B cell (primary cell): Measurements from ENCODE around the gene RTN4RL2. TPM values are rescaled to one million over a fixed set of nuclear protein-coding genes. Genes with fewer than 3 reads are reported as not detected.

Experiments
- ATAC-seq: fragments of 200-7000 bp; cut with Tn5 transposase; one replicate; pipeline ENCODE4 v1.10.0; 2021; ENCODE audit warnings: low read depth, mild to moderate bottlenecking, moderate number of reproducible peaks, moderate library complexity
- CTCF ChIA-PET: fragments of 350-600 bp; sonication (Branson Sonifier 250); formaldehyde crosslinking; loops from one replicate; lab custom pipeline; 2021; ENCODE audit warnings: antibody characterized with exemption, inconsistent platforms; lab: Charles Lee
- POLR2A ChIA-PET: fragments of 350-600 bp; sonication (Branson Sonifier 250); formaldehyde crosslinking; loops from one replicate; lab custom pipeline; 2021; ENCODE audit warnings: antibody characterized with exemption; lab: Charles Lee
- DNase-seq: peaks from one replicate; pipeline ENCODE4 v3.0.0; 2013
- H2AFZ ChIP-seq: 2 replicates; pipeline ENCODE4 v1.6.1; 2012; ENCODE audit warnings: mild to moderate bottlenecking, low read depth, low read length; ENCODE audit not compliant: insufficient read depth, poor library complexity, severe bottlenecking
- H3K27ac ChIP-seq, 2 donors: 1 replicate in 1 of 2; 2 replicates in 1 of 2; pipeline ENCODE4 v1.5.1; 2012 to 2013; ENCODE audit warnings: low read length in 2 of 2, mild to moderate bottlenecking in 2 of 2, moderate library complexity in 1 of 2
- H3K27me3 ChIP-seq, 4 experiments: fragments of 200-600 bp in 1 of 4; sonication (generic) in 1 of 4; replicated peaks in 1 of 4; 1 replicate in 2 of 4; 2 replicates in 2 of 4; pipeline versions ENCODE4 v1.6.1 to v1.7.0; 2013 to 2016; ENCODE audit warnings: low read length in 3 of 4, mild to moderate bottlenecking in 2 of 4, mixed read lengths in 1 of 4, moderate library complexity in 1 of 4; ENCODE audit not compliant: insufficient read depth in 4 of 4, control insufficient read depth in 3 of 4; ENCODE audit errors: control extremely low read depth in 1 of 4
- H3K36me3 ChIP-seq, 2 experiments: replicated peaks in 1 of 2; 1 replicate in 1 of 2; 2 replicates in 1 of 2; pipeline versions ENCODE4 v1.6.1 to v1.7.1; 2013; ENCODE audit warnings: low read length in 1 of 2; ENCODE audit not compliant: insufficient read depth in 2 of 2, control insufficient read depth in 1 of 2; ENCODE audit errors: control extremely low read depth in 1 of 2, extremely low read depth in 1 of 2
- H3K4me1 ChIP-seq, 2 donors: fragments of 200-600 bp in 1 of 2; sonication (generic) in 1 of 2; 1 replicate in 1 of 2; 2 replicates in 1 of 2; pipeline versions ENCODE4 v1.5.1 to v1.6.1; 2013 to 2017; ENCODE audit warnings: low read length in 2 of 2; ENCODE audit not compliant: control insufficient read depth in 2 of 2, insufficient read depth in 2 of 2
- H3K4me2 ChIP-seq: replicated peaks from 2 replicates; pipeline ENCODE3; 2012; ENCODE audit warnings: mild to moderate bottlenecking, low read depth, low read length; ENCODE audit not compliant: poor library complexity, severe bottlenecking
- H3K4me3 ChIP-seq, 5 experiments: fragments of 200-600 bp in 1 of 5; sonication (generic) in 1 of 5; 1 replicate in 3 of 5; 2 replicates in 2 of 5; pipeline versions ENCODE4 v1.5.1 to v1.7.0; 2011 to 2016; ENCODE audit warnings: low read length in 4 of 5, mild to moderate bottlenecking in 4 of 5, low read depth in 2 of 5, control low read depth in 1 of 5, moderate library complexity in 1 of 5; ENCODE audit not compliant: insufficient read depth in 1 of 5; ENCODE audit errors: control extremely low read depth in 1 of 5, extremely low read depth in 1 of 5
- H3K79me2 ChIP-seq: fragments of 200-600 bp; sonication (generic); one replicate; pipeline ENCODE4 v1.6.0; 2016; ENCODE audit warnings: low read length; ENCODE audit not compliant: control insufficient read depth, insufficient read depth
- H3K9ac ChIP-seq: fragments of 200-600 bp; sonication (generic); 2 replicates; pipeline ENCODE4 v1.6.1; 2017; ENCODE audit warnings: mild to moderate bottlenecking, low read length, moderate library complexity
- H3K9me3 ChIP-seq, 3 donors: one replicate each; pipeline versions ENCODE4 v1.6.1 to v1.7.1; 2013; ENCODE audit warnings: low read length in 2 of 3; ENCODE audit not compliant: control insufficient read depth in 2 of 3, insufficient read depth in 1 of 3; ENCODE audit errors: control extremely low read depth in 1 of 3
- H4K20me1 ChIP-seq: 2 replicates; pipeline ENCODE4 v1.6.0; 2012; ENCODE audit warnings: mild to moderate bottlenecking, low read length; ENCODE audit not compliant: insufficient read depth, control insufficient read depth, poor library complexity, severe bottlenecking
- H3K27ac Mint-ChIP-seq: one replicate; pipeline ENCODE4 v1.8.0; 2021; ENCODE audit warnings: mixed read lengths
- H3K27me3 Mint-ChIP-seq: one replicate; pipeline ENCODE4 v1.8.0; 2021; ENCODE audit warnings: mixed read lengths
- H3K4me1 Mint-ChIP-seq: one replicate; pipeline ENCODE4 v1.8.0; 2021; ENCODE audit warnings: mixed read lengths
- H3K4me3 Mint-ChIP-seq: one replicate; pipeline ENCODE4 v1.8.0; 2021; ENCODE audit warnings: mixed read lengths
- H3K9me3 Mint-ChIP-seq: one replicate; pipeline ENCODE4 v1.8.0; 2022; ENCODE audit warnings: mixed read lengths; ENCODE audit not compliant: insufficient read depth
- CTCF ChIP-seq: fragments of 200-600 bp; IDR thresholded peaks from one replicate; pipeline ENCODE4 v1.8.0; 2022; ENCODE audit warnings: antibody characterized with exemption, mild to moderate bottlenecking
- EZH2 ChIP-seq: IDR thresholded peaks from 2 replicates; pipeline ENCODE4 v1.6.1; 2012; ENCODE audit warnings: borderline replicate concordance, low read depth, mild to moderate bottlenecking, moderate library complexity, low read length; ENCODE audit not compliant: insufficient read depth, poor library complexity, severe bottlenecking
- WGBS: methylation state at CpG from one replicate; pipeline ENCODE4 v1.1.5; 2013; ENCODE audit warnings: missing lambda C conversion rate; ENCODE audit not compliant: insufficient coverage; 5-methylcytosine and 5-hydroxymethylcytosine counted together
- intact Hi-C: fragments of 100-400 bp; cut with micrococcal nuclease; formaldehyde crosslinking; loops from one replicate; pipeline ENCODE4 v1.10.0; 2022
- polyA plus RNA-seq: library from polyadenylated mRNA; depleted of rRNA; stranded (reverse); fragments of >200 nt; gene quantifications from 2 replicates; pipeline ENCODE4 v1.2.3, GENCODE V29; 2012
- total RNA-seq, 2 donors: library from RNA; stranded (reverse); fragments of 120-200 nt in 1 of 2; gene quantifications; 1 replicate in 1 of 2; 2 replicates in 1 of 2; pipeline versions ENCODE4 v1.2.3 to v1.2.4, GENCODE V29; 2013 to 2022

The RTN4RL2 gene
- total and polyA plus RNA-seq, 2 donors (not counting 1 experiment from before 2014, with no cell fraction given), result 0.12 to 0.13 TPM

DNA sequence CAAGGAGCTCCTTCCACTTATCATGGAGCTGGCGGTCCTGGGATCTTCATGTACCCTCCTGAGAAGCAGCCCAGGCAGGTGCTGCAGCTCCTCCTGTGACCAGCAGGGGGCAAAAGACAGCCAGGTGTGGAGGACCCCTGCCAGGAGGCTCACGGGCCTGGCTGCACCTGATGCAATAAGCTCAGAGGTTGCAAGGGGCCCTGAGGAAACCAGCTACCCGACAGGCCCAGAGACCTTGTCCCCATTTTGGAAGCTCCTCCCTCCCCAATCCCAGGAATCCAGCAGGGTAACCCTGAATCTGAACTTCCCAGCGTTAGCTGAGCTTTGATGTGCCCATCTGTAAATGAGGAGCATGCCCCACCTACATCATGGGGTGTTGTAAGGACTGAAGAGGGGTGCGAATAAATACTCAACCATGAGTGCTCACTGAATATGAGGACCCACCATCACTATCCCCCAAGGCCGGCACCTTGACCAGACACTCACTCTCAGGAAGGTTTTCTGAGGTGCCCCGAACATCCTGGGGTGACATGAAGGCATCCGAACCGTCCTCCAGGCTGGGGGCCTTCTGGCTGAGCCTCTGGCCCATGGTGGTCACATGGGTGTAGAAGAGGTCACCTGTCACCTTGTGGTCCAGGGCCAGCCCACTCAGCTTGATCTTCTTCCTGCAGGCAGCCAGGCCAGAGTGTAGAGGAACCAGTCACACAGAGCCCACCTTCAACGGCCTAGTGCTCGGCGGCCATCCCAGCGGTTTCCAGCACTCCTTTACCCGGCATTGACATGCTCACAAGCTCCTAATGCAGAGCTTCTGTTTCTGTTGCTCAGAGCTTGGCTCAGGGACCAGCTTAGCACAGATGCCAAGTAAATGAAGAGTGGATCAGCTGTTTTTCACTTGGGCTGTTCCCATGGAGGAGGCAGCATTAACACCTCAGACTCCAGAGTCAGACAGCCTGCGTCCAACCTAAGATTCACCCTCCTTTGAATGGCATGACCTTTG is 33.5 kb downstream of the RTN4RL2 start:
- ATAC-seq (peak; percentile 96), DNase-seq (peak; percentile 77)
- Histone ChIP-seq H3K4me1 (no peaks in the 10 kb centered on the region), H3K4me2 (no peak overlapping the region), H2AFZ (no peak overlapping the region), H3K27me3 (no peaks in the 10 kb centered on the region), H3K9ac (no peak overlapping the region), H3K4me3 (no peak overlapping the region), H3K27ac (no peak overlapping the region), H3K36me3 (peaks cover 0 to 3% of the 10 kb centered on the region in 2 experiments), H4K20me1 (no peaks in the 10 kb centered on the region), H3K9me3 (no peaks in the 10 kb centered on the region), H3K79me2 (no peaks in the 10 kb centered on the region)
- Mint-ChIP-seq H3K27ac (no peak overlapping the region), H3K9me3 (no peaks in the 10 kb centered on the region), H3K4me1 (peaks cover 2% of the 10 kb centered on the region), H3K4me3 (no peak overlapping the region), H3K27me3 (no peaks in the 10 kb centered on the region)
- TF ChIP-seq CTCF (peak; percentile 97), EZH2 (no peak)
- CTCF ChIA-PET, result interaction anchor here (0.7 to 12.1 kb wide), 41 partner anchors 8 to 1059 kb away, joined by 3 to 355 read pairs (median 4); partner anchors contain the start of genes MED19, SLC43A1, SLC43A3 and TIMM10
- intact Hi-C loops, result loop anchor here (1.0 to 5.0 kb wide), 3 partner anchors 33 to 150 kb away; no protein-coding TSS in a partner anchor
- 94% methylated on average over 8 of the region's 15 CpGs for WGBS
- POLR2A ChIA-PET, result interaction anchor here (1.0 kb wide), 1 partner anchor 20 kb away, joined by 4 read pairs; no protein-coding TSS in a partner anchor
